Measurements from ENCODE around the gene EDIL3.

DNA sequence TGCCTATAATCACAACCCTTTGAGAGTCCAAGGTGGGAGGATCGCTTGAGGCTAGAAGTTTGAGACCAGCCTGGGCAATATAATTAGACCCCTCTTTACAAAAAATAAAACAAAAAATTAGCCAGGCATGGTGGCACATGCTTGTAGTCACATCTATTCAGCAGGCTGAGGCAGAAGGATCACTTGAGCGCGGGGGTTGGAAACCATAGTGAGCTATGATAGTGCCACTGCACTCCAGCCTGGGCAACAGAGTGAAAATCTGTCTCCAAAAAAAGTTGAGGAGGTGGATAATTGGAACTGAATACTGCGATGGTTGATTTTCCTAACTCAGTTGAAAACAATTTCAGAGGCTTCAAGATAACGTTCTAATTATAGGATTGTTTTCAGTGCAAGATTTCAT is 52.6 kb downstream of the EDIL3 start:
- TF ChIP-seq, protein P1, sequence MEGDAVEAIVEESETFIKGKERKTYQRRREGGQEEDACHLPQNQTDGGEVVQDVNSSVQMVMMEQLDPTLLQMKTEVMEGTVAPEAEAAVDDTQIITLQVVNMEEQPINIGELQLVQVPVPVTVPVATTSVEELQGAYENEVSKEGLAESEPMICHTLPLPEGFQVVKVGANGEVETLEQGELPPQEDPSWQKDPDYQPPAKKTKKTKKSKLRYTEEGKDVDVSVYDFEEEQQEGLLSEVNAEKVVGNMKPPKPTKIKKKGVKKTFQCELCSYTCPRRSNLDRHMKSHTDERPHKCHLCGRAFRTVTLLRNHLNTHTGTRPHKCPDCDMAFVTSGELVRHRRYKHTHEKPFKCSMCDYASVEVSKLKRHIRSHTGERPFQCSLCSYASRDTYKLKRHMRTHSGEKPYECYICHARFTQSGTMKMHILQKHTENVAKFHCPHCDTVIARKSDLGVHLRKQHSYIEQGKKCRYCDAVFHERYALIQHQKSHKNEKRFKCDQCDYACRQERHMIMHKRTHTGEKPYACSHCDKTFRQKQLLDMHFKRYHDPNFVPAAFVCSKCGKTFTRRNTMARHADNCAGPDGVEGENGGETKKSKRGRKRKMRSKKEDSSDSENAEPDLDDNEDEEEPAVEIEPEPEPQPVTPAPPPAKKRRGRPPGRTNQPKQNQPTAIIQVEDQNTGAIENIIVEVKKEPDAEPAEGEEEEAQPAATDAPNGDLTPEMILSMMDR (IDR thresholded peaks at IDR 0.05; ENCODE audit: poor library complexity): no peak
- TF ChIP-seq EZH2 (IDR thresholded peaks at IDR 0.05; ENCODE audit: borderline replicate concordance): no peak
- no peak for TF ChIP-seq EZH2phosphoT487 (IDR thresholded peaks at IDR 0.05; ENCODE audit: low read depth, severe bottlenecking, unreplicated experiment)

Measured in hepatocyte (in vitro differentiated cells).